ENCODE data around the gene SSTR4.

Gene SSTR4

DNA sequence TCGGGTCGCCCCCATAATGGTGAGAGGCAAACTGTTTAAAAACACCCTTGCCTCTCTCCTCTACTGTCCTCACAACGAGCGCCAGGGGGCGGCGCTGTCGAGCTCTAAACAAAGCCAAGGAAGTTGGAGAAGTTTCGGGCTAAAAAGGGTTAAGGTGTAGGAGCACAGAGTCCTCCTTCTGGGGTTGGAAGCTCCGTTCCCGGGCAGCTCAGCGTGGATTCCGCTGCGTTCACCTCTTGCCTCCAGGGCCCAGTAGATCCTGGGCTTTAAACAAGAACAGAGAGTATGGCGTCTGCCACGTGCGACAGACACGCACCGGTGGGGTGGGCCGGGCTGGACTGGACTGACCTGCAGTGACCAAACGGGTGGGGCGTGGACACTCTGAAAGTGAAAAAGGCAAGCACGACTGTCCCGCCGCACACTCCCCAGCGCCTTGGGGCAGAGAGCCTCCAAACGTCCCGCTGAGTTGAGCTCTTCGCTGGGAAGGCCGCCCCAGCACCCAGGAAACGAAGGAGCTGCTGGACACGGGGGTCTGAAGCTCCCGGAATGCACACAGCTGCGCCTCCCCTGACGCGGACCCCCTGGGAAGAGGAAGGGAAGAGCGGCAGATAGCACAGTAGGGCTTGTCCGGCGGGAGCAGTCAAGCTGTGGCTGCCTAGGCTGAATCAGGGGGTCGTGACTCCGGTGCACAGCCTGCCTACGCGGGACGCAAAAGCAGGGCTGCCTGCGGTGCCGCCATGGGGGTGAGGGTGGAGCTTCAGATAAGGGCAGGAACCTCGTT is 15.9 kb downstream of the SSTR4 start:
- H3K4me1 ChIP-seq (ENCODE audit: control insufficient read depth, insufficient read depth, low read depth, low read length) = peaks cover 36% of the 10 kb centered on the region
- peak overlapping the region; percentile 85 to 95 for H2BK12ac ChIP-seq (ENCODE audit: low read length in 2 of 2)
- peak overlapping the region; percentile 78 to 83 for H3K4ac ChIP-seq (ENCODE audit: low read depth in 1 of 2, low read length in 2 of 2)
- H2BK15ac ChIP-seq (ENCODE audit: low read depth, poor library complexity, severe bottlenecking) = peak overlapping the region; percentile 31
- peak overlapping the region; percentile 87 to 98 for H3K18ac ChIP-seq (ENCODE audit: low read depth in 1 of 2, low read length in 2 of 2)
- H2AFZ ChIP-seq (ENCODE audit: low read depth, low read length) = peak overlapping the region; percentile 83
- peak overlapping the region; percentile 97 for H4K8ac ChIP-seq (ENCODE audit: low read length)
- H3K4me2 ChIP-seq (ENCODE audit: low read length, poor library complexity, severe bottlenecking) = peak overlapping the region; percentile 97
- H2BK5ac ChIP-seq (ENCODE audit: low read depth, low read length, poor library complexity, severe bottlenecking) = peak overlapping the region; percentile 3
- no peak overlapping the region for H2AK5ac ChIP-seq (ENCODE audit: low read length, severe bottlenecking)
- peak overlapping the region in 1 of 2 experiments; percentile 73 for H3K14ac ChIP-seq (ENCODE audit: low read length in 2 of 2)
- no peaks in the 10 kb centered on the region for H3K9me3 ChIP-seq (ENCODE audit: control insufficient read depth, low read length)
- 2% methylated on average over 46 of the region's 46 CpGs for WGBS
- peak overlapping the region; percentile 59 to 83 for H3K4me3 ChIP-seq (ENCODE audit: insufficient read depth in 1 of 2, low read depth in 1 of 2, low read length in 2 of 2)
- H3K79me1 ChIP-seq (replicated peaks; ENCODE audit: low read length, poor library complexity, severe bottlenecking) = peaks cover 7% of the 10 kb centered on the region
- H2BK120ac ChIP-seq (ENCODE audit: low read depth, low read length) = peak overlapping the region; percentile 45
- H3K36me3 ChIP-seq (ENCODE audit: control insufficient read depth in 1 of 2, insufficient read depth in 2 of 2, low read depth in 1 of 2, low read length in 2 of 2) = peaks cover 4 to 14% of the 10 kb centered on the region in 2 experiments
- DNase-seq = peak; percentile 93
- peak overlapping the region; percentile 39 for H3K27ac ChIP-seq (ENCODE audit: low read length, poor library complexity, severe bottlenecking)
- H3K9ac ChIP-seq (ENCODE audit: low read length) = peak overlapping the region; percentile 92
- H4K91ac ChIP-seq (ENCODE audit: low read length) = peak overlapping the region; percentile 97
- H3K27me3 ChIP-seq (ENCODE audit: control insufficient read depth in 1 of 2, insufficient read depth in 1 of 2, low read length in 2 of 2) = no peaks in the 10 kb centered on the region
- H3K23ac ChIP-seq (ENCODE audit: low read length in 2 of 2) = no peak overlapping the region

DNA sequence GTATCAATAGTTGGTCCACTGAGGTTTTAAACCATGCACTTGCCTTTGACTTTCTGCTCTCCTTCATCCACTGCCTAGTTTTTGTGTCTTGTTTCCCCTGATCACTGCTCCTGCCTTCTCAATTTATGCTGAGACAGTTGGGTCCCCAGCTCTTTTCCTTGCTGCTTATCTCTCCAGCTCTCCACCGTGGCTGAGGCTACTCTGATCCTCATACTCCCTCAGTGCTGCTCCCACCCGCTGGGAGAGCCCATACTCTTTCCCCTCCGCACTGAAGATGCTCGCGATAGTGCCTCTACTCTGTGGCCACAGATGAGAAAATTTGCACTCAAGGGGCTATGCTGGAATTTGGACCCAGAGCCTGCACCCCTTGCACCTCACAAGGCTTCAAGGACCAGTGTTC is 17.8 kb downstream of the SSTR4 start:
- Histone ChIP-seq H4K91ac (ENCODE audit: low read length) (no peak overlapping the region), H2AFZ (ENCODE audit: low read depth, low read length) (no peak overlapping the region), H3K18ac (ENCODE audit: low read depth in 1 of 2, low read length in 2 of 2) (no peak overlapping the region), H3K9me3 (ENCODE audit: control insufficient read depth, low read length) (no peaks in the 10 kb centered on the region), H3K9ac (ENCODE audit: low read length) (no peak overlapping the region), H3K14ac (ENCODE audit: low read length in 2 of 2) (no peak overlapping the region), H2BK15ac (ENCODE audit: low read depth, poor library complexity, severe bottlenecking) (no peak overlapping the region), H2BK120ac (ENCODE audit: low read depth, low read length) (no peak overlapping the region), H3K27ac (ENCODE audit: low read length, poor library complexity, severe bottlenecking) (no peak overlapping the region), H3K4ac (ENCODE audit: low read depth in 1 of 2, low read length in 2 of 2) (no peak overlapping the region), H4K8ac (ENCODE audit: low read length) (no peak overlapping the region), H3K23ac (ENCODE audit: low read length in 2 of 2) (no peak overlapping the region), H2BK5ac (ENCODE audit: low read depth, low read length, poor library complexity, severe bottlenecking) (no peak overlapping the region), H3K79me1 (replicated peaks; ENCODE audit: low read length, poor library complexity, severe bottlenecking) (peaks cover 1% of the 10 kb centered on the region), H3K4me3 (ENCODE audit: insufficient read depth in 1 of 2, low read depth in 1 of 2, low read length in 2 of 2) (no peak overlapping the region), H2BK12ac (ENCODE audit: low read length in 2 of 2) (no peak overlapping the region), H3K4me2 (ENCODE audit: low read length, poor library complexity, severe bottlenecking) (no peak overlapping the region), H2AK5ac (ENCODE audit: low read length, severe bottlenecking) (no peak overlapping the region), H3K27me3 (ENCODE audit: control insufficient read depth in 1 of 2, insufficient read depth in 1 of 2, low read length in 2 of 2) (no peaks in the 10 kb centered on the region), H3K4me1 (ENCODE audit: control insufficient read depth, insufficient read depth, low read depth, low read length) (peaks cover 30% of the 10 kb centered on the region), H3K36me3 (ENCODE audit: control insufficient read depth in 1 of 2, insufficient read depth in 2 of 2, low read depth in 1 of 2, low read length in 2 of 2) (peaks cover 0 to 2% of the 10 kb centered on the region in 2 experiments)
- WGBS = 92% methylated on average over 5 of the region's 5 CpGs
- no peak for DNase-seq

DNA sequence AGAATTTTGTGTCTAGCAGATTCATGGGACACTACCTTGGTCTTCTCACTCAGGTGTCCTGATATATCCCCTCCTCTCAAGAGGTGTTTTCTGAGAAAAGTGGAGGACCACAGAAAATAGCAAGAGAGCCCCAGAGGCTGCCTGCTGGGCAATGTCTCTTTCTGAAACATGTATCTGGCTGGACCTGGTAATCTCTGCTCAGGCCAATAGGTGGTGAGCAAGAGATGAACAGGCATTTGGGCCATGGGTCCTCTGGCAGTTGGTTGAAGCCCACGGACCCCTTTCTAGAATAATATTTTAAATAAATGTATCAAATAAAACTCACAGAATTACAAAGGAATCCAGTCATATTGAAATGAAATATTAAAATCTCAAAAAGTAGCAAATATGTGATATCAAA is 23.1 kb downstream of the SSTR4 start:
- no peak for DNase-seq
- no peak overlapping the region for H3K18ac ChIP-seq (ENCODE audit: low read depth in 1 of 2, low read length in 2 of 2)
- H2AK5ac ChIP-seq (ENCODE audit: low read length, severe bottlenecking) = no peak overlapping the region
- no peaks in the 10 kb centered on the region for H3K36me3 ChIP-seq (ENCODE audit: control insufficient read depth in 1 of 2, insufficient read depth in 2 of 2, low read depth in 1 of 2, low read length in 2 of 2)
- no peak overlapping the region for H2BK12ac ChIP-seq (ENCODE audit: low read length in 2 of 2)
- H3K14ac ChIP-seq (ENCODE audit: low read length in 2 of 2) = no peak overlapping the region
- H3K79me1 ChIP-seq (replicated peaks; ENCODE audit: low read length, poor library complexity, severe bottlenecking) = no peaks in the 10 kb centered on the region
- H3K4me3 ChIP-seq (ENCODE audit: insufficient read depth in 1 of 2, low read depth in 1 of 2, low read length in 2 of 2) = no peak overlapping the region
- no peak overlapping the region for H3K4me2 ChIP-seq (ENCODE audit: low read length, poor library complexity, severe bottlenecking)
- H2AFZ ChIP-seq (ENCODE audit: low read depth, low read length) = no peak overlapping the region
- no peak overlapping the region for H4K8ac ChIP-seq (ENCODE audit: low read length)
- H4K91ac ChIP-seq (ENCODE audit: low read length) = no peak overlapping the region
- no peak overlapping the region for H2BK5ac ChIP-seq (ENCODE audit: low read depth, low read length, poor library complexity, severe bottlenecking)
- no peak overlapping the region for H3K9ac ChIP-seq (ENCODE audit: low read length)
- H3K4me1 ChIP-seq (ENCODE audit: control insufficient read depth, insufficient read depth, low read depth, low read length) = peaks cover 7% of the 10 kb centered on the region
- no CpG with 5 or more reads among the region's 1 CpG for WGBS
- no peaks in the 10 kb centered on the region for H3K27me3 ChIP-seq (ENCODE audit: control insufficient read depth in 1 of 2, insufficient read depth in 1 of 2, low read length in 2 of 2)
- H3K23ac ChIP-seq (ENCODE audit: low read length in 2 of 2) = no peak overlapping the region
- no peaks in the 10 kb centered on the region for H3K9me3 ChIP-seq (ENCODE audit: control insufficient read depth, low read length)
- H3K27ac ChIP-seq (ENCODE audit: low read length, poor library complexity, severe bottlenecking) = no peak overlapping the region
- no peak overlapping the region for H2BK15ac ChIP-seq (ENCODE audit: low read depth, poor library complexity, severe bottlenecking)
- no peak overlapping the region for H3K4ac ChIP-seq (ENCODE audit: low read depth in 1 of 2, low read length in 2 of 2)
- H2BK120ac ChIP-seq (ENCODE audit: low read depth, low read length) = no peak overlapping the region

DNA sequence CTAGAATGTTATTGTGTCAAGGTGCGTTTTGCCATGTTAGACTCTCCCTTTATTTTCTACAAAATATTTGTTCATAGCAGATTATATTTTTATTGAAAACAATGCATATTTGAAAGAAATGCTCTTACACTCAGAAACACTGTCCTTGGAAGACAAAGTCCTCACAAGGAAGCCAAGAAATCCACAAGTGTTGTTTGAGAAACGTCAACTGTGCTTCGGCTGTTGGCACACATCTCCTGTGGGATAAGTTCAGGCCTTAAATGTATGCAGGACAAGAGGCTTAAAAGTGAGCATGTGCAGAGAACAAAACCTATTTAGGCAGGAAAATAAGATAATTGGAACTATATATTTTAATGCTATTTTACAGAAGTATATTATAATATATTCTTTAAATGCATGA is 23.9 kb downstream of the SSTR4 start:
- H2BK12ac ChIP-seq (ENCODE audit: low read length in 2 of 2) = no peak overlapping the region
- no peak overlapping the region for H2AK5ac ChIP-seq (ENCODE audit: low read length, severe bottlenecking)
- peaks cover 7% of the 10 kb centered on the region for H3K4me1 ChIP-seq (ENCODE audit: control insufficient read depth, insufficient read depth, low read depth, low read length)
- no peak overlapping the region for H2AFZ ChIP-seq (ENCODE audit: low read depth, low read length)
- no peak overlapping the region for H3K14ac ChIP-seq (ENCODE audit: low read length in 2 of 2)
- H2BK120ac ChIP-seq (ENCODE audit: low read depth, low read length) = no peak overlapping the region
- no peak overlapping the region for H3K4ac ChIP-seq (ENCODE audit: low read depth in 1 of 2, low read length in 2 of 2)
- H4K8ac ChIP-seq (ENCODE audit: low read length) = no peak overlapping the region
- H3K4me2 ChIP-seq (ENCODE audit: low read length, poor library complexity, severe bottlenecking) = no peak overlapping the region
- no peak overlapping the region for H3K18ac ChIP-seq (ENCODE audit: low read depth in 1 of 2, low read length in 2 of 2)
- H3K27ac ChIP-seq (ENCODE audit: low read length, poor library complexity, severe bottlenecking) = no peak overlapping the region
- no peak overlapping the region for H3K9ac ChIP-seq (ENCODE audit: low read length)
- no peak overlapping the region for H2BK15ac ChIP-seq (ENCODE audit: low read depth, poor library complexity, severe bottlenecking)
- H4K91ac ChIP-seq (ENCODE audit: low read length) = no peak overlapping the region
- no peaks in the 10 kb centered on the region for H3K36me3 ChIP-seq (ENCODE audit: control insufficient read depth in 1 of 2, insufficient read depth in 2 of 2, low read depth in 1 of 2, low read length in 2 of 2)
- H3K9me3 ChIP-seq (ENCODE audit: control insufficient read depth, low read length) = no peaks in the 10 kb centered on the region
- 97% methylated on average over 2 of the region's 3 CpGs for WGBS
- DNase-seq = no peak
- H3K4me3 ChIP-seq (ENCODE audit: insufficient read depth in 1 of 2, low read depth in 1 of 2, low read length in 2 of 2) = no peak overlapping the region
- H2BK5ac ChIP-seq (ENCODE audit: low read depth, low read length, poor library complexity, severe bottlenecking) = no peak overlapping the region
- no peaks in the 10 kb centered on the region for H3K27me3 ChIP-seq (ENCODE audit: control insufficient read depth in 1 of 2, insufficient read depth in 1 of 2, low read length in 2 of 2)
- no peak overlapping the region for H3K23ac ChIP-seq (ENCODE audit: low read length in 2 of 2)
- no peaks in the 10 kb centered on the region for H3K79me1 ChIP-seq (replicated peaks; ENCODE audit: low read length, poor library complexity, severe bottlenecking)

Measured in mesenchymal stem cell (in vitro differentiated cells and primary cell).